ENCODE data around the gene NBEAL2.

DNA sequence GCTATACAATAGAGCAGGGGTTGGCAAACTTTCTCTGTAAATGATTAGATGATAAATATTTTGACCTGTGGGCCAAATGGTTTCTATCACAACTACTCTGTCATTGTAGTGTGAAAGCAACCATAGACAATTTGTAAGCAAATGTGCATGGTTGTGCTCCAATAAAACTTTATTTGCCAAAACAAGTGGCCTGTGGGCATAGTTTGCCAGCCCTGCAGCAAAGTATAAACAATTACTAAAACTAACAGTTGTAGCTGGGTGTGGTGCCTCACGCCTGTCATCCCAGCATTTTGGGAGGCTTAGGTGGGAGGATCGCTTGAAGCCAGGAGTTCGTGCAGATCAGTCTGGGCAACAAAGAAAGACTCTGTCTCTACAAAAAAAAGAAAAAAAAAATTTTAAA, 61.6 kb downstream of the NBEAL2 start:
- TF ChIP-seq EZH2 (IDR thresholded peaks at IDR 0.05; ENCODE audit: borderline replicate concordance, low read depth, low read length, poor library complexity, severe bottlenecking), result no peak
- TF ChIP-seq, protein P1, sequence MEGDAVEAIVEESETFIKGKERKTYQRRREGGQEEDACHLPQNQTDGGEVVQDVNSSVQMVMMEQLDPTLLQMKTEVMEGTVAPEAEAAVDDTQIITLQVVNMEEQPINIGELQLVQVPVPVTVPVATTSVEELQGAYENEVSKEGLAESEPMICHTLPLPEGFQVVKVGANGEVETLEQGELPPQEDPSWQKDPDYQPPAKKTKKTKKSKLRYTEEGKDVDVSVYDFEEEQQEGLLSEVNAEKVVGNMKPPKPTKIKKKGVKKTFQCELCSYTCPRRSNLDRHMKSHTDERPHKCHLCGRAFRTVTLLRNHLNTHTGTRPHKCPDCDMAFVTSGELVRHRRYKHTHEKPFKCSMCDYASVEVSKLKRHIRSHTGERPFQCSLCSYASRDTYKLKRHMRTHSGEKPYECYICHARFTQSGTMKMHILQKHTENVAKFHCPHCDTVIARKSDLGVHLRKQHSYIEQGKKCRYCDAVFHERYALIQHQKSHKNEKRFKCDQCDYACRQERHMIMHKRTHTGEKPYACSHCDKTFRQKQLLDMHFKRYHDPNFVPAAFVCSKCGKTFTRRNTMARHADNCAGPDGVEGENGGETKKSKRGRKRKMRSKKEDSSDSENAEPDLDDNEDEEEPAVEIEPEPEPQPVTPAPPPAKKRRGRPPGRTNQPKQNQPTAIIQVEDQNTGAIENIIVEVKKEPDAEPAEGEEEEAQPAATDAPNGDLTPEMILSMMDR (conservative IDR thresholded peaks at IDR 0.05; ENCODE audit: low read depth, low read length), result no peak

All from A673 (cell line).